Activated CD4-positive, alpha-beta T cell treated with anti-CD3 and anti-CD28 coated beads for 36 hours (primary cell): ENCODE data around the gene EDC4. TPM values are rescaled to one million over a fixed set of nuclear protein-coding genes. Genes with fewer than 3 reads are reported as not detected.
A peak's percentile ranks its signal among the peaks of the same experiment; 100 is the strongest.

Experiments used
- ATAC-seq: fragments of 200-7000 bp; cut with Tn5 transposase; one replicate; pipeline ENCODE4 v1.10.0; 2021; ENCODE audit warnings: mild to moderate bottlenecking, moderate library complexity
- CTCF ChIA-PET: fragments of 350-600 bp; sonication (Branson Sonifier 250); formaldehyde crosslinking; loops from one replicate; lab custom pipeline; 2021; ENCODE audit warnings: antibody characterized with exemption; lab: Charles Lee
- POLR2A ChIA-PET: fragments of 350-600 bp; sonication (Branson Sonifier 250); formaldehyde crosslinking; loops from one replicate; lab custom pipeline; 2021; ENCODE audit warnings: antibody characterized with exemption, inconsistent platforms; lab: Charles Lee
- DNase-seq: peaks from one replicate; pipeline ENCODE4 v3.0.0-alpha.2; 2020
- H3K27ac Mint-ChIP-seq: one replicate; pipeline ENCODE4 v1.8.0; 2021; ENCODE audit warnings: mixed read lengths
- H3K27me3 Mint-ChIP-seq: one replicate; pipeline ENCODE4 v1.8.0; 2021; ENCODE audit warnings: mixed read lengths
- H3K36me3 Mint-ChIP-seq: one replicate; pipeline ENCODE4 v1.8.0; 2021; ENCODE audit warnings: low read depth, mixed read lengths
- H3K4me1 Mint-ChIP-seq: one replicate; pipeline ENCODE4 v1.8.0; 2021; ENCODE audit warnings: mixed read lengths
- H3K4me3 Mint-ChIP-seq: one replicate; pipeline ENCODE4 v1.8.0; 2021; ENCODE audit warnings: mild to moderate bottlenecking, moderate library complexity, mixed read lengths
- H3K9me3 Mint-ChIP-seq: one replicate; pipeline ENCODE4 v1.8.0; 2021; ENCODE audit warnings: low read depth, mixed read lengths
- intact Hi-C, 2 experiments: fragments of 100-400 bp; cut with DNase I in 1 of 2; cut with micrococcal nuclease in 1 of 2; formaldehyde crosslinking; loops; one replicate each; pipeline versions ENCODE4 v1.14.2 to v1.15.1; 2022 to 2024; cut with DNase I, micrococcal nuclease
- total RNA-seq, 2 experiments: library from RNA; stranded (reverse); gene quantifications; one replicate each; pipeline ENCODE4 v1.2.3, GENCODE V29; 2021

The EDC4 gene
- total RNA-seq, 2 experiments from 2014 or later = 92.8 to 96.9 TPM

GRCh38 chr16:67922221-67922620 lies 49.4 kb downstream of the EDC4 start:
- Mint-ChIP-seq H3K4me3 (no peak overlapping the region), H3K4me1 (peaks cover 31% of the 10 kb centered on the region), H3K27me3 (no peaks in the 10 kb centered on the region), H3K36me3 (no peaks in the 10 kb centered on the region), H3K9me3 (no peaks in the 10 kb centered on the region), H3K27ac (peak overlapping the region; percentile 74)
- intact Hi-C loops = no loop called here
- no peak for ATAC-seq
- ChIA-PET CTCF (interaction anchor here (0.9 to 2.0 kb wide), 4 partner anchors 25 to 478 kb away, joined by 3 to 7 read pairs (median 4); no protein-coding TSS in a partner anchor), POLR2A (no interaction called here)
- DNase-seq = no peak

DNA sequence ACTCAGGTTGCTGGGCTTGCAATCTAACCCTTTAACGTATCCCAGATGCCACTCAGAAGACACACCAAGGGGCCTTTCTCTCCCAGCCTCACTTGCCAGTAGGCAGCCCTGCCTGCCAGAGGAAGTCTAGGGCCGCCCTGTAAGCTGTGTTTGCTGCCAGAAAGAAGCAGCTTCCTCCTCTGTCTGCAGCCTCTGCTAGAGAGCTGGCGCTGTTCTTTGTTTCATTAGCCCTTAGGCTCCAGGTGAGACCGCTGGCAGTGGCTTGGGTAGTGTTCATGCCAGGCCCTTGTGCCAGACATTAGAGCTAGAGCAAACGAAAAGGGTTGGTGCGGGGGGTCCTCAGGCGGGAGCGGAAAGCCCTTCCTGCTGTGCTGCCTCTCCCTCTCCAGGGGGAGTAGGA lies 49.9 kb downstream of the EDC4 start:
- DNase-seq = no peak
- intact Hi-C loops = no loop called here
- peaks cover 26% of the 10 kb centered on the region for H3K4me1 Mint-ChIP-seq
- no peaks in the 10 kb centered on the region for H3K9me3 Mint-ChIP-seq
- ATAC-seq = no peak
- no peak overlapping the region for H3K4me3 Mint-ChIP-seq
- ChIA-PET POLR2A (no interaction called here), CTCF (interaction anchor here (0.6 to 2.0 kb wide), 4 partner anchors 35 to 107 kb away, joined by 3 to 7 read pairs (median 4); no protein-coding TSS in a partner anchor)
- peak overlapping the region; percentile 74 for H3K27ac Mint-ChIP-seq
- H3K27me3 Mint-ChIP-seq = no peaks in the 10 kb centered on the region
- H3K36me3 Mint-ChIP-seq = no peaks in the 10 kb centered on the region

- ChIA-PET CTCF (interaction anchor here (0.6 to 3.0 kb wide), 5 partner anchors 23 to 108 kb away, joined by 3 to 17 read pairs (median 3); no protein-coding TSS in a partner anchor), POLR2A (no interaction called here)
- DNase-seq (no peak), ATAC-seq (no peak)
- Mint-ChIP-seq H3K9me3 (no peaks in the 10 kb centered on the region), H3K27me3 (no peaks in the 10 kb centered on the region), H3K4me3 (no peak overlapping the region), H3K36me3 (peaks cover 1% of the 10 kb centered on the region), H3K27ac (peak overlapping the region; percentile 26), H3K4me1 (peaks cover 18% of the 10 kb centered on the region)
- intact Hi-C loops = no loop called here
Measured at GRCh38 chr16:67923414-67924116, 50.7 kb downstream of the EDC4 start.

DNA sequence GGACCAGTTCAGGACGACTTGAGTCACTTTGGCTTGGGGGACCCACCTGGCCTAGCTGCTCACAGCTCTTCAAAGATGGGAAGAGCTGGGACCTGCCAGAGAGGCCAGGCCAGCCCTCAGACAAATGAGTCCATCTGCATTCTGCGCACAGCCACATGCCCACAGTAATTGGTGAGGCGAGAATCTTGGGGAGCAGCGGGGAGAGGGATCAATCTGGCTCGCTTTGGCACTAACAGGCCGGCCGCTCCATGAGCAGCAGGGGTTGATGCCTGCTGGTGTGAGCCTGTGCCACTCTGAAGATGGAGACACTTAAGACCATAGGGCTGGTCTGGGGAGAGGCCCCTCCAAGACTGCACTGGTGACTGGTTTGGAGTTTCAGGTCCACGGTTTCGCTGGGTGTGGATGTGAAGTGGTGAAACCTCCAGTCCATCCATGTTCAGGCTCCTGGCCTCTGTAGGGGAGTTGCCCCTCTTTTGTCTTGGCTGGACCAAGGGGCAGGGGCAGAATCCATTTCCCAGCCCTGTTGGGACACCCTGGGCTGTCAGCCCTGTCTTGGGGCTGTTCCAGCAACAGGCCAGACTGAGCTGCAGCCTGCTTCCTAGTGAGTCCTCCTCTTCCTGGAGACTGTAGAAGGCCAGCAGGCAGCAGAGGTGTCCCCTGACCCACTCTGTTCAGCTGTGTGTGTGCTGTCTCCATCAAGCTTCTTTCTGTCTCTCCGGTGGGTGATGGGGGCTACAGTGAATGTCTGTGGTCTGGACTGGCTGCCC lies 51.5 kb downstream of the EDC4 start:
- DNase-seq = no peak
- Mint-ChIP-seq H3K36me3 (peaks cover 1% of the 10 kb centered on the region), H3K27ac (peak overlapping the region; percentile 17), H3K4me1 (peaks cover 13% of the 10 kb centered on the region), H3K4me3 (no peak overlapping the region), H3K27me3 (no peaks in the 10 kb centered on the region), H3K9me3 (no peaks in the 10 kb centered on the region)
- no peak for ATAC-seq
- CTCF ChIA-PET = interaction anchor here (0.6 to 3.0 kb wide), 7 partner anchors 10 to 404 kb away, joined by 3 to 17 read pairs (median 4); no protein-coding TSS in a partner anchor
- intact Hi-C loops = no loop called here
- POLR2A ChIA-PET = interaction anchor here (0.6 kb wide), 1 partner anchor 144 kb away, joined by 4 read pairs; no protein-coding TSS in a partner anchor

- Mint-ChIP-seq H3K4me1 (peaks cover 11% of the 10 kb centered on the region), H3K4me3 (no peak overlapping the region), H3K27ac (peak overlapping the region; percentile 3), H3K9me3 (no peaks in the 10 kb centered on the region), H3K36me3 (peaks cover 4% of the 10 kb centered on the region), H3K27me3 (no peaks in the 10 kb centered on the region)
- CTCF ChIA-PET = interaction anchor here (0.6 to 3.0 kb wide), 6 partner anchors 9 to 113 kb away, joined by 3 to 17 read pairs (median 5); no protein-coding TSS in a partner anchor
- DNase-seq (no peak), ATAC-seq (no peak)
- intact Hi-C loops = no loop called here
- POLR2A ChIA-PET = no interaction called here
Measured at GRCh38 chr16:67926181-67926750, 53.4 kb downstream of the EDC4 start.

DNA sequence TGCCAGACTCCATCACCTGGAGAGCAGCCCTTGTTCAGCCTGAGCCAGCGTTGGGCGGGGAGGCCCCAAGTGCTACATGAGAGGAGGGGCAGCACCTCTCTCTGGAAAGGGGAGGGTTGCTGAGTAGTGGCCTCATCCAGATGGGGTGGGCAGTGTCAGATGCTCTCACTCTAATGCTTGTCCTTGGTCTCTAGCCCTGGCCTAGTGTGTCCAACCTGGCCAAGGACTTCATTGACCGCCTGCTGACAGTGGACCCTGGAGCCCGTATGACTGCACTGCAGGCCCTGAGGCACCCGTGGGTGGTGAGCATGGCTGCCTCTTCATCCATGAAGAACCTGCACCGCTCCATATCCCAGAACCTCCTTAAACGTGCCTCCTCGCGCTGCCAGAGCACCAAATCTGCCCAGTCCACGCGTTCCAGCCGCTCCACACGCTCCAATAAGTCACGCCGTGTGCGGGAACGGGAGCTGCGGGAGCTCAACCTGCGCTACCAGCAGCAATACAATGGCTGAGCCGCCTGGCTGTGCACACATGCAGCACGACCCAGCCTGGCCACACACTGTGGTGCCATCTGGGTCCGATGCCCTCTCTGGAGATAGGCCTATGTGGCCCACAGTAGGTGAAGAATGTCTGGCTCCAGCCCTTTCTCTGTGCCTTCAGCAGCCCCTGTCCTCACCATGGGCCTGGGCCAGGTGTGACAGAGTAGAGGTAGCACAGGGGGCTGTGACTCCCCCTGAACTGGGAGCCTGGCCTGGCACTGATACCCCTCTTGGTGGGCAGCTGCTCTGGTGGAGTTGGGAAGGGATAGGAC lies 54.5 kb downstream of the EDC4 start:
- ATAC-seq (no peak), DNase-seq (no peak)
- H3K36me3 Mint-ChIP-seq = peaks cover 10% of the 10 kb centered on the region
- peaks cover 3% of the 10 kb centered on the region for H3K4me1 Mint-ChIP-seq
- ChIA-PET POLR2A (no interaction called here), CTCF (interaction anchor here (0.7 to 1.5 kb wide), 5 partner anchors 8 to 111 kb away, joined by 3 to 7 read pairs (median 4); no protein-coding TSS in a partner anchor)
- intact Hi-C loops = no loop called here
- H3K27me3 Mint-ChIP-seq = no peaks in the 10 kb centered on the region
- H3K27ac Mint-ChIP-seq = no peak overlapping the region
- no peaks in the 10 kb centered on the region for H3K9me3 Mint-ChIP-seq
- H3K4me3 Mint-ChIP-seq = no peak overlapping the region

GRCh38 chr16:67928147-67928546 lies 55.3 kb downstream of the EDC4 start:
- ChIA-PET CTCF (interaction anchor here (0.6 to 1.9 kb wide), 11 partner anchors 9 to 407 kb away, joined by 3 to 21 read pairs (median 4); partner anchors contain the start of gene NRN1L), POLR2A (no interaction called here)
- H3K9me3 Mint-ChIP-seq = no peaks in the 10 kb centered on the region
- H3K4me1 Mint-ChIP-seq = no peaks in the 10 kb centered on the region
- peaks cover 13% of the 10 kb centered on the region for H3K36me3 Mint-ChIP-seq
- no peak overlapping the region for H3K4me3 Mint-ChIP-seq
- peak; percentile 6 for DNase-seq
- ATAC-seq = peak; percentile 5
- no peaks in the 10 kb centered on the region for H3K27me3 Mint-ChIP-seq
- no peak overlapping the region for H3K27ac Mint-ChIP-seq
- intact Hi-C loops = loop anchor here (1.0 kb wide), 4 partner anchors 45 to 407 kb away; no protein-coding TSS in a partner anchor

DNA sequence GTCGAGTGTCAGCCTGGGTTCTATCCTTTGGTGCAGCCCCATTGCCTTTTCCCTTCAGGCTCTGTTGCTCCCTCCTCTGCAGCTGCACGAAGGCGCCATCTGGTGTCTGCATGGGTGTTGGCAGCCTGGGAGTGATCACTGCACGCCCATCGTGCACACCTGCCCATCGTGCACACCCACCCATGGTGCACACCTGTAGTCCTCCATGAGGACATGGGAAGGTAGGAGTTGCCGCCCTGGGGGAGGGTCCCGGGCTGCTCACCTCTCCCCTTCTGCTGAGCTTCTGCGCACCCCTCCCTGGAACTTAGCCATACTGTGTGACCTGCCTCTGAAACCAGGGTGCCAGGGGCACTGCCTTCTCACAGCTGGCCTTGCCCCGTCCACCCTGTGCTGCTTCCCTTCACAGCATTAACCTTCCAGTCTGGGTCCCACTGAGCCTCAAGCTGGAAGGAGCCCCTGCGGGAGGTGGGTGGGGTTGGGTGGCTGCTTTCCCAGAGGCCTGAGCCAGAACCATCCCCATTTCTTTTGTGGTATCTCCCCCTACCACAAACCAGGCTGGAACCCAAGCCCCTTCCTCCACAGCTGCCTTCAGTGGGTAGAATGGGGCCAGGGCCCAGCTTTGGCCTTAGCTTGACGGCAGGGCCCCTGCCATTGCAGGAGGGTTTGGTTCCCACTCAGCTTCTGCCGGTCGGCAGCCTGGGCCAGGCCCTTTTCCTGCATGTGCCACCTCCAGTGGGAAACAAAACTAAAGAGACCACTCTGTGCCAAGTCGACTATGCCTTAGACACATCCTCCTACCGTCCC lies 55.9 kb downstream of the EDC4 start:
- Mint-ChIP-seq H3K9me3 (no peaks in the 10 kb centered on the region), H3K4me1 (no peaks in the 10 kb centered on the region), H3K4me3 (no peak overlapping the region), H3K27me3 (no peaks in the 10 kb centered on the region), H3K27ac (no peak overlapping the region), H3K36me3 (peaks cover 16% of the 10 kb centered on the region)
- intact Hi-C loops = loop anchor here (1.0 kb wide), 4 partner anchors 45 to 407 kb away; no protein-coding TSS in a partner anchor
- ChIA-PET CTCF (interaction anchor here (0.6 to 1.9 kb wide), 16 partner anchors 9 to 408 kb away, joined by 3 to 21 read pairs (median 4); partner anchors contain the start of gene NRN1L), POLR2A (no interaction called here)
- DNase-seq (peak; percentile 89), ATAC-seq (peak; percentile 92)

GRCh38 chr16:67930191-67930590 lies 57.3 kb downstream of the EDC4 start:
- no peak overlapping the region for H3K4me3 Mint-ChIP-seq
- H3K36me3 Mint-ChIP-seq = peaks cover 30% of the 10 kb centered on the region
- POLR2A ChIA-PET = interaction anchor here (0.6 kb wide), 1 partner anchor 53 kb away, joined by 4 read pairs; no protein-coding TSS in a partner anchor

More at GRCh38 chr16:67930191-67930590, 57.3 kb downstream of the EDC4 start:
- intact Hi-C loops = no loop called here
- peak; percentile 6 for DNase-seq
- no peak for ATAC-seq
- Mint-ChIP-seq H3K27ac (no peak overlapping the region), H3K9me3 (no peaks in the 10 kb centered on the region), H3K4me1 (peaks cover 12% of the 10 kb centered on the region), H3K27me3 (no peaks in the 10 kb centered on the region)
- CTCF ChIA-PET = interaction anchor here (1.0 to 1.7 kb wide), 3 partner anchors 9 to 111 kb away, joined by 3 to 5 read pairs (median 4); no protein-coding TSS in a partner anchor
